K562 (cell line): ENCODE results near the gene PLCE1. TPM values are rescaled to one million over a fixed set of nuclear protein-coding genes. Genes with fewer than 3 reads are reported as not detected.

Experiments used
- ATAC-seq: fragments of 200-7000 bp; cut with Tn5 transposase; 3 replicates; pipeline ENCODE4 v1.9.1; 2020; ENCODE audit warnings: moderate library complexity
- BruUV-seq: library from RNA; stranded (reverse); fragments of 400-500 nt; replicated peaks from 2 replicates; lab custom pipeline; 2021; lab: Mats Ljungman, UMichigan
- CTCF ChIA-PET: fragments of 300-600 bp; formaldehyde crosslinking; extraction: SDS; loops from one replicate; lab custom pipeline; 2021; ENCODE audit warnings: low intra/inter-chr PET ratio; lab: Yijun Ruan, JAX
- POLR2A ChIA-PET: fragments of 300-600, 350-650 bp; sonication (Branson Sonifier 250); formaldehyde crosslinking; extraction: SDS; loops from one replicate; lab custom pipeline; 2021; ENCODE audit warnings: antibody characterized with exemption, inconsistent platforms; lab: Yijun Ruan, JAX
- DNase-seq, 4 experiments: peaks; one replicate each; pipeline versions ENCODE4 v3.0.0 to v3.0.0-alpha.2; 2011 to 2018; ENCODE audit warnings: low spot score in 3 of 4, mixed read lengths in 3 of 4; ENCODE audit errors: extremely low read depth in 1 of 4
- FAIRE-seq: peaks from 2 replicates; lab custom pipeline; 2011; peaks lifted over from hg19 to GRCh38; lab: Jason Lieb, UNC
- H2AFZ ChIP-seq: 2 replicates; pipeline ENCODE4 v1.6.0; 2011; ENCODE audit warnings: low read depth, low read length, control low read depth, inconsistent platforms
- H3K27ac ChIP-seq: fragments of 200-600 bp; 3 replicates; pipeline ENCODE4 v1.8.0; 2011; ENCODE audit warnings: low read depth, mild to moderate bottlenecking, control low read depth, inconsistent platforms, low read length, moderate library complexity, mixed read lengths; ENCODE audit errors: extremely low read depth
- H3K27me3 ChIP-seq, 2 experiments: fragments of 300-600 bp in 1 of 2; 2 replicates in 1 of 2; 3 replicates in 1 of 2; pipeline versions ENCODE4 v1.6.0 to v1.8.0; 2011; ENCODE audit warnings: inconsistent platforms in 2 of 2, low read length in 2 of 2, mild to moderate bottlenecking in 1 of 2, mixed read lengths in 1 of 2, moderate library complexity in 1 of 2; ENCODE audit not compliant: control insufficient read depth in 2 of 2, insufficient read depth in 2 of 2
- H3K36me3 ChIP-seq: fragments of 300-600 bp; 3 replicates; pipeline ENCODE4 v1.8.0; 2011; ENCODE audit warnings: mild to moderate bottlenecking, low read length, inconsistent platforms; ENCODE audit not compliant: control insufficient read depth, insufficient read depth
- H3K4me1 ChIP-seq, 2 experiments: fragments of 200-600 bp in 1 of 2; replicated peaks in 1 of 2; 2 replicates in 1 of 2; 3 replicates in 1 of 2; pipeline versions ENCODE4 v1.5.1 to v1.8.0; 2011; ENCODE audit warnings: inconsistent platforms in 2 of 2, low read length in 2 of 2, mild to moderate bottlenecking in 1 of 2, mixed read lengths in 1 of 2, moderate library complexity in 1 of 2; ENCODE audit not compliant: control insufficient read depth in 2 of 2, insufficient read depth in 2 of 2
- H3K4me2 ChIP-seq: 2 replicates; pipeline ENCODE4 v1.6.1; 2011; ENCODE audit warnings: low read length, control low read depth, inconsistent platforms, mixed read lengths; ENCODE audit not compliant: insufficient read depth
- H3K4me3 ChIP-seq: fragments of 200-600 bp; sonication (generic), shearing (Covaris generic); 2 replicates; pipeline ENCODE4 v1.5.1; 2016; ENCODE audit warnings: control low read depth, inconsistent platforms
- H3K79me2 ChIP-seq: fragments of 200-600 bp; 3 replicates; pipeline ENCODE4 v1.8.0; 2011; ENCODE audit warnings: low read length, inconsistent platforms; ENCODE audit not compliant: control insufficient read depth, insufficient read depth
- H3K9ac ChIP-seq, 2 experiments: 2 replicates each; pipeline versions ENCODE4 v1.6.0 to v1.6.1; 2011; ENCODE audit warnings: low read depth in 2 of 2, low read length in 2 of 2, control low read depth in 1 of 2, inconsistent platforms in 1 of 2, mild to moderate bottlenecking in 1 of 2, mixed read lengths in 1 of 2; ENCODE audit not compliant: insufficient read depth in 1 of 2
- H3K9me1 ChIP-seq: one replicate; pipeline ENCODE4 v1.6.0; 2011; ENCODE audit warnings: inconsistent platforms, mild to moderate bottlenecking, low read length, moderate library complexity; ENCODE audit not compliant: control insufficient read depth, insufficient read depth
- H3K9me3 ChIP-seq: replicated peaks from 2 replicates; pipeline ENCODE4 v1.5.1; 2011; ENCODE audit warnings: low read depth, low read length, inconsistent platforms; ENCODE audit not compliant: control insufficient read depth, insufficient read depth
- H4K20me1 ChIP-seq: replicated peaks from 2 replicates; pipeline ENCODE4 v1.6.1; 2011; ENCODE audit warnings: low read length, inconsistent platforms, mixed read lengths; ENCODE audit not compliant: control insufficient read depth, insufficient read depth
- ARID2 ChIP-seq: fragments of 450-650 bp; IDR thresholded peaks from 2 replicates; pipeline ENCODE4 v1.6.1; 2017; ENCODE audit warnings: antibody characterized with exemption, mild to moderate bottlenecking
- CTBP1 ChIP-seq: fragments of 450-650 bp; IDR thresholded peaks from 2 replicates; pipeline ENCODE4 v1.6.1; 2016; ENCODE audit warnings: borderline replicate concordance
- ETS1 ChIP-seq: conservative IDR thresholded peaks from 2 replicates; pipeline ENCODE4 v1.6.1; 2011; ENCODE audit warnings: low read depth, mild to moderate bottlenecking, low read length; ENCODE audit not compliant: control insufficient read depth
- GTF2B ChIP-seq: IDR thresholded peaks from 2 replicates; pipeline ENCODE4 v1.6.1; 2011; ENCODE audit not compliant: insufficient read length; ENCODE audit errors: extremely low read depth
- NR2C2 ChIP-seq, 2 experiments: fragments of 200-800 bp in 1 of 2; sonication (Bioruptor generic) in 1 of 2; sonication (generic) in 1 of 2; formaldehyde crosslinking in 1 of 2; IDR thresholded peaks; 2 replicates each; pipeline versions ENCODE4 v1.6.1 to v1.8.0; 2016 to 2022; ENCODE audit warnings: mild to moderate bottlenecking in 1 of 2, missing compliant biosample characterization in 1 of 2, missing genetic modification characterization in 1 of 2, missing genetic modification reagents in 1 of 2
- RAD21 ChIP-seq, 2 experiments: fragments of 250-450 bp in 1 of 2; fragments of 450-650 bp in 1 of 2; sonication (Bioruptor Pico) in 1 of 2; formaldehyde crosslinking in 1 of 2; IDR thresholded peaks in 1 of 2; conservative IDR thresholded peaks in 1 of 2; 2 replicates each; pipeline versions ENCODE4 v1.4.0 to v1.8.0; 2020 to 2022; ENCODE audit warnings: mild to moderate bottlenecking in 2 of 2, moderate library complexity in 1 of 2
- SMARCC2 ChIP-seq: fragments of 450-650 bp; IDR thresholded peaks from 2 replicates; pipeline ENCODE4 v1.6.1; 2017; ENCODE audit warnings: antibody characterized with exemption, moderate library complexity, mild to moderate bottlenecking, low read depth
- TGIF2 ChIP-seq: sonication (generic); formaldehyde crosslinking; IDR thresholded peaks from 2 replicates; pipeline ENCODE4 v1.8.1; 2022; ENCODE audit warnings: mild to moderate bottlenecking, missing genetic modification reagents, moderate library complexity
- ZNF584 ChIP-seq: fragments of 200-800 bp; sonication (Bioruptor generic); IDR thresholded peaks from 2 replicates; pipeline ENCODE4 v1.6.1; 2016; ENCODE audit warnings: low read depth, mild to moderate bottlenecking, missing genetic modification characterization, missing compliant biosample characterization
- ZSCAN29 ChIP-seq: fragments of 450-650 bp; IDR thresholded peaks from 2 replicates; pipeline ENCODE4 v1.6.1; 2017
- WGBS: fragments of 100-300 bp; shearing (Covaris generic); methylation state at CpG from one replicate; pipeline ENCODE4 v1.1.6; 2016; ENCODE audit warnings: low coverage, mixed read lengths; ENCODE audit not compliant: insufficient coverage; ENCODE audit errors: missing lambda C conversion rate; 5-methylcytosine and 5-hydroxymethylcytosine counted together
- in situ Hi-C: fragments of 300-500 bp; cut with MboI; formaldehyde crosslinking; loops from 4 replicates; pipeline ENCODE4 v1.15.0; 2018; ENCODE audit warnings: inconsistent platforms, mixed read lengths
- intact Hi-C: fragments of 100-400 bp; cut with micrococcal nuclease; formaldehyde crosslinking; loops from 2 replicates; pipeline ENCODE4 v1.14.2; 2022
- polyA plus RNA-seq, 8 experiments: library from polyadenylated mRNA; depleted of rRNA in 4 of 8; stranded (reverse) in 5 of 8; unstranded in 3 of 8; fragments of >200 nt; fragmentation: Nextera tagmentation in 2 of 8; fragmentation: Illumina TruSeq in 1 of 8; extraction: Ambion mirVana in 2 of 8; extraction: Trizol in 1 of 8; gene quantifications; 2 replicates each; pipeline versions ENCODE4 v1.2.1 to v1.2.3, GENCODE V29; 2011 to 2014; ENCODE audit warnings: inconsistent platforms in 1 of 8, missing spikeins in 1 of 8
- total RNA-seq, 7 experiments: library from RNA; depleted of rRNA in 6 of 7; stranded (reverse); fragments of >200 nt in 6 of 7; fragmentation: Illumina TruSeq in 2 of 7; extraction: Trizol in 2 of 7; gene quantifications; 2 replicates each; pipeline versions ENCODE4 v1.2.1 to v1.2.3, GENCODE V29; 2011 to 2021; ENCODE audit warnings: low replicate concordance in 1 of 7
- TF ChIP-seq, protein P1 (sequence below): fragments of 250-450 bp; sonication (Bioruptor Pico); IDR thresholded peaks from 2 replicates; pipeline ENCODE4 v1.8.0; 2021; ENCODE audit warnings: borderline replicate concordance, mild to moderate bottlenecking, moderate library complexity; ENCODE audit not compliant: poor library complexity, severe bottlenecking
- TF ChIP-seq, protein P2 (sequence below): fragments of 250-450 bp; sonication (Bioruptor Pico); IDR thresholded peaks from 2 replicates; pipeline ENCODE4 v1.5.0; 2021
- TF ChIP-seq, protein P3 (sequence below): sonication (generic); formaldehyde crosslinking; IDR thresholded peaks from 2 replicates; pipeline ENCODE4 v1.8.0; 2022; ENCODE audit warnings: mild to moderate bottlenecking, missing genetic modification reagents
- TF ChIP-seq, protein P4 (sequence below): fragments of 450-650 bp; formaldehyde crosslinking; IDR thresholded peaks from 2 replicates; pipeline ENCODE4 v1.4.0; 2020; ENCODE audit warnings: mild to moderate bottlenecking, moderate library complexity

Gene PLCE1
- total and polyA plus RNA-seq, 9 of the 15 experiments (the other 6 are each of a cell fraction or from before 2014, with no cell fraction given), result under 0.01 to 0.52 (median 0.13) TPM; not detected in 5

GRCh38 chr10:93991114-93991513 lies 2.6 kb upstream of the PLCE1 start:
- no peak for FAIRE-seq
- no TSS peak for BruUV-seq
- no peak for TF ChIP-seq ETS1
- TF ChIP-seq, protein P1, sequence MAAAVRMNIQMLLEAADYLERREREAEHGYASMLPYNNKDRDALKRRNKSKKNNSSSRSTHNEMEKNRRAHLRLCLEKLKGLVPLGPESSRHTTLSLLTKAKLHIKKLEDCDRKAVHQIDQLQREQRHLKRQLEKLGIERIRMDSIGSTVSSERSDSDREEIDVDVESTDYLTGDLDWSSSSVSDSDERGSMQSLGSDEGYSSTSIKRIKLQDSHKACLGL (CRISPR knock-in tag), result no peak
- TF ChIP-seq, protein P2, sequence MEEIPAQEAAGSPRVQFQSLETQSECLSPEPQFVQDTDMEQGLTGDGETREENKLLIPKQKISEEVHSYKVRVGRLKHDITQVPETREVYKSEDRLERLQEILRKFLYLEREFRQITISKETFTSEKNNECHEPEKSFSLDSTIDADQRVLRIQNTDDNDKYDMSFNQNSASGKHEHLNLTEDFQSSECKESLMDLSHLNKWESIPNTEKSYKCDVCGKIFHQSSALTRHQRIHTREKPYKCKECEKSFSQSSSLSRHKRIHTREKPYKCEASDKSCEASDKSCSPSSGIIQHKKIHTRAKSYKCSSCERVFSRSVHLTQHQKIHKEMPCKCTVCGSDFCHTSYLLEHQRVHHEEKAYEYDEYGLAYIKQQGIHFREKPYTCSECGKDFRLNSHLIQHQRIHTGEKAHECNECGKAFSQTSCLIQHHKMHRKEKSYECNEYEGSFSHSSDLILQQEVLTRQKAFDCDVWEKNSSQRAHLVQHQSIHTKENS (CRISPR knock-in tag), result no peak
- no peak for TF ChIP-seq ZNF584 (CRISPR knock-in tag)
- TF ChIP-seq CTBP1, result no peak
- no peak for TF ChIP-seq NR2C2 (CRISPR knock-in tag; IDR thresholded peaks at IDR 0.05)
- TF ChIP-seq NR2C2 (tag; IDR thresholded peaks at IDR 0.05), result no peak
- no peak for TF ChIP-seq RAD21 (CRISPR knock-in tag; conservative IDR thresholded peaks at IDR 0.05 in 1 of 2, IDR thresholded peaks at IDR 0.05 in 1 of 2)
- TF ChIP-seq SMARCC2, result no peak
- TF ChIP-seq, protein P3, sequence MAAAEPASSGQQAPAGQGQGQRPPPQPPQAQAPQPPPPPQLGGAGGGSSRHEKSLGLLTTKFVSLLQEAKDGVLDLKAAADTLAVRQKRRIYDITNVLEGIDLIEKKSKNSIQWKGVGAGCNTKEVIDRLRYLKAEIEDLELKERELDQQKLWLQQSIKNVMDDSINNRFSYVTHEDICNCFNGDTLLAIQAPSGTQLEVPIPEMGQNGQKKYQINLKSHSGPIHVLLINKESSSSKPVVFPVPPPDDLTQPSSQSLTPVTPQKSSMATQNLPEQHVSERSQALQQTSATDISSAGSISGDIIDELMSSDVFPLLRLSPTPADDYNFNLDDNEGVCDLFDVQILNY (CRISPR knock-in tag), result no peak
- no peak for TF ChIP-seq TGIF2 (CRISPR knock-in tag)
- TF ChIP-seq, protein P4, sequence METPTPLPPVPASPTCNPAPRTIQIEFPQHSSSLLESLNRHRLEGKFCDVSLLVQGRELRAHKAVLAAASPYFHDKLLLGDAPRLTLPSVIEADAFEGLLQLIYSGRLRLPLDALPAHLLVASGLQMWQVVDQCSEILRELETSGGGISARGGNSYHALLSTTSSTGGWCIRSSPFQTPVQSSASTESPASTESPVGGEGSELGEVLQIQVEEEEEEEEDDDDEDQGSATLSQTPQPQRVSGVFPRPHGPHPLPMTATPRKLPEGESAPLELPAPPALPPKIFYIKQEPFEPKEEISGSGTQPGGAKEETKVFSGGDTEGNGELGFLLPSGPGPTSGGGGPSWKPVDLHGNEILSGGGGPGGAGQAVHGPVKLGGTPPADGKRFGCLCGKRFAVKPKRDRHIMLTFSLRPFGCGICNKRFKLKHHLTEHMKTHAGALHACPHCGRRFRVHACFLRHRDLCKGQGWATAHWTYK (CRISPR knock-in tag), result no peak
- TF ChIP-seq ARID2, result no peak
- no peak for TF ChIP-seq GTF2B
- TF ChIP-seq ZSCAN29, result no peak

More at GRCh38 chr10:93991114-93991513, 2.6 kb upstream of the PLCE1 start:
- H3K9me1 ChIP-seq, result no peaks in the 10 kb centered on the region
- no peak for DNase-seq
- peaks cover 0 to 11% of the 10 kb centered on the region in 2 experiments; a peak in 2 of 5 replicates for H3K4me1 ChIP-seq
- H3K27ac ChIP-seq, result no peak overlapping the region
- no peaks in the 10 kb centered on the region for H3K9me3 ChIP-seq
- H3K9ac ChIP-seq, result no peak overlapping the region
- no peaks in the 10 kb centered on the region for H4K20me1 ChIP-seq
- no peak overlapping the region for H3K4me3 ChIP-seq
- in situ Hi-C loops (no loop called here), intact Hi-C loops (no loop called here)
- POLR2A ChIA-PET, result no interaction called here
- H3K36me3 ChIP-seq, result no peaks in the 10 kb centered on the region
- 0% methylated on average over 4 of the region's 4 CpGs for WGBS
- ATAC-seq, result no peak
- CTCF ChIA-PET, result no interaction called here
- H2AFZ ChIP-seq, result no peak overlapping the region
- no peak overlapping the region for H3K4me2 ChIP-seq
- peaks cover 0 to 22% of the 10 kb centered on the region in 2 experiments; a peak in 3 of 5 replicates for H3K27me3 ChIP-seq
- H3K79me2 ChIP-seq, result no peaks in the 10 kb centered on the region
